A673 (cell line): ENCODE data around the gene RAB4A. TPM values are rescaled to one million over a fixed set of nuclear protein-coding genes. Genes with fewer than 3 reads are reported as not detected.

Source experiments
- BruUV-seq: library from RNA; stranded (reverse); fragments of 400-500 nt; replicated peaks from 2 replicates; lab custom pipeline; 2021; lab: Mats Ljungman, UMichigan
- CTCF ChIA-PET: fragments of 300-600 bp; sonication (Branson Sonifier 250); formaldehyde crosslinking; loops from one replicate; lab custom pipeline; 2022; ENCODE audit warnings: antibody characterized with exemption; lab: Charles Lee
- POLR2A ChIA-PET: fragments of 300-600 bp; sonication (Branson Sonifier 250); formaldehyde crosslinking; loops from one replicate; lab custom pipeline; 2022; ENCODE audit warnings: antibody characterized with exemption; ENCODE audit not compliant: low non-redundant PET; lab: Charles Lee
- DNase-seq: peaks from one replicate; pipeline ENCODE4 v3.0.0-alpha.2; 2015; ENCODE audit warnings: low spot score
- H3K27ac ChIP-seq: fragments of 200-600 bp; sonication (generic); 2 replicates; pipeline ENCODE4 v1.5.1; 2016; ENCODE audit warnings: mixed run types, low read depth, mild to moderate bottlenecking, mixed read lengths, antibody characterized with exemption, low read length; ENCODE audit not compliant: poor library complexity, severe bottlenecking
- H3K27me3 ChIP-seq: fragments of 200-600 bp; sonication (generic); replicated peaks from 2 replicates; pipeline ENCODE4 v1.6.1; 2017; ENCODE audit warnings: mixed run types, low read depth, mild to moderate bottlenecking, mixed read lengths, antibody characterized with exemption, low read length; ENCODE audit not compliant: insufficient read depth, poor library complexity
- H3K36me3 ChIP-seq: fragments of 200-600 bp; sonication (generic); 2 replicates; pipeline ENCODE4 v1.6.1; 2016; ENCODE audit warnings: mixed run types, mild to moderate bottlenecking, mixed read lengths, antibody characterized with exemption, low read length; ENCODE audit not compliant: insufficient read depth, poor library complexity, severe bottlenecking
- H3K4me1 ChIP-seq: fragments of 200-600 bp; sonication (generic); 2 replicates; pipeline ENCODE4 v1.6.1; 2017; ENCODE audit warnings: mixed run types, mild to moderate bottlenecking, mixed read lengths, antibody characterized with exemption, low read length; ENCODE audit not compliant: insufficient read depth, poor library complexity, severe bottlenecking
- H3K4me3 ChIP-seq: fragments of 200-600 bp; sonication (generic); 2 replicates; pipeline ENCODE4 v1.5.1; 2016; ENCODE audit warnings: low read depth, mixed run types, mild to moderate bottlenecking, mixed read lengths, low read length; ENCODE audit not compliant: poor library complexity, severe bottlenecking
- H3K9me3 ChIP-seq: fragments of 200-600 bp; sonication (generic); 2 replicates; pipeline ENCODE4 v1.6.1; 2016; ENCODE audit warnings: mixed run types, low read depth, mild to moderate bottlenecking, mixed read lengths, antibody characterized with exemption, low read length; ENCODE audit not compliant: poor library complexity, severe bottlenecking
- CTCF ChIP-seq: fragments of 300-800, 200-600 bp; sonication (generic); conservative IDR thresholded peaks from 2 replicates; pipeline ENCODE4 v1.5.1; 2017; ENCODE audit warnings: low read depth, mild to moderate bottlenecking, antibody characterized with exemption, low read length, moderate library complexity, mixed read lengths
- EZH2 ChIP-seq: fragments of 200-600 bp; sonication (generic); IDR thresholded peaks from 2 replicates; pipeline ENCODE4 v1.6.1; 2017; ENCODE audit warnings: borderline replicate concordance, low read depth, mild to moderate bottlenecking, mixed read lengths, antibody characterized with exemption, low read length; ENCODE audit not compliant: poor library complexity, severe bottlenecking
- intact Hi-C: fragments of 100-400 bp; cut with micrococcal nuclease; formaldehyde crosslinking; loops from one replicate; pipeline ENCODE4 v1.10.0; 2022; ENCODE audit not compliant: unreplicated experiment
- total RNA-seq: library from RNA; stranded (reverse); gene quantifications from 2 replicates; pipeline ENCODE4 v1.2.3, GENCODE V29; 2021

The RAB4A gene
- total RNA-seq, 1 experiment from 2014 or later: 51.6 TPM

- intact Hi-C loops: loop anchor here (5.0 kb wide), 1 partner anchor 69 kb away; the partner anchor contains the start of gene CCSAP
- BruUV-seq: no TSS peak
- CTCF ChIA-PET: interaction anchor here (0.6 kb wide), 1 partner anchor 202 kb away, joined by 4 read pairs; no protein-coding TSS in a partner anchor
These were observed 2.8 kb downstream of the RAB4A start for GRCh38 chr1:229273507-229274232.

GRCh38 chr1:229275005-229275404, 4.1 kb downstream of the RAB4A start:
- POLR2A ChIA-PET: no interaction called here
- no TSS peak for BruUV-seq

More at GRCh38 chr1:229273507-229274232, 2.8 kb downstream of the RAB4A start:
- H3K9me3 ChIP-seq: no peaks in the 10 kb centered on the region
- H3K4me1 ChIP-seq: peaks cover 6% of the 10 kb centered on the region
- no peaks in the 10 kb centered on the region for H3K27me3 ChIP-seq
- H3K36me3 ChIP-seq: no peaks in the 10 kb centered on the region
- H3K27ac ChIP-seq: no peak overlapping the region
- TF ChIP-seq CTCF (no peak), EZH2 (no peak)
- H3K4me3 ChIP-seq: no peak overlapping the region
- POLR2A ChIA-PET: interaction anchor here (0.6 kb wide), 1 partner anchor 246 kb away, joined by 4 read pairs; no protein-coding TSS in a partner anchor
- no peak for DNase-seq

GRCh38 chr1:229278120-229278741, 7.3 kb downstream of the RAB4A start:
- no peaks in the 10 kb centered on the region for H3K27me3 ChIP-seq
- intact Hi-C loops: no loop called here
- H3K9me3 ChIP-seq: peaks cover 7% of the 10 kb centered on the region
- ChIA-PET POLR2A (interaction anchor here (0.7 kb wide), 1 partner anchor 114 kb away, joined by 6 read pairs; no protein-coding TSS in a partner anchor), CTCF (no interaction called here)
- no peaks in the 10 kb centered on the region for H3K4me1 ChIP-seq
- no peak overlapping the region for H3K4me3 ChIP-seq
- no peaks in the 10 kb centered on the region for H3K36me3 ChIP-seq
- no peak for TF ChIP-seq EZH2
- no peak for TF ChIP-seq CTCF
- no peak overlapping the region for H3K27ac ChIP-seq
- BruUV-seq: no TSS peak
- no peak for DNase-seq

More at GRCh38 chr1:229275005-229275404, 4.1 kb downstream of the RAB4A start:
- intact Hi-C loops: no loop called here
- CTCF ChIA-PET: no interaction called here
- DNase-seq: no peak
- Histone ChIP-seq H3K9me3 (no peaks in the 10 kb centered on the region), H3K27ac (no peak overlapping the region), H3K4me3 (no peak overlapping the region), H3K4me1 (peaks cover 6% of the 10 kb centered on the region), H3K36me3 (no peaks in the 10 kb centered on the region), H3K27me3 (no peaks in the 10 kb centered on the region)
- TF ChIP-seq CTCF: no peak
- TF ChIP-seq EZH2: no peak
